Testis (tissue), 2 donors: ENCODE data around the gene LRRC47.

Source experiments
- CTCF ChIP-seq, 3 experiments: fragments of 450-650 bp in 2 of 3; fragments of 200-600 bp in 1 of 3; sonication (generic) in 1 of 3; IDR thresholded peaks; one replicate each; pipeline ENCODE4 v1.5.1; 2016 to 2019; ENCODE audit warnings: antibody characterized with exemption in 3 of 3, mild to moderate bottlenecking in 2 of 3, moderate library complexity in 1 of 3
- POLR2A ChIP-seq: fragments of 450-650 bp; IDR thresholded peaks from one replicate; pipeline ENCODE4 v1.6.1; 2017; ENCODE audit warnings: antibody characterized with exemption, mild to moderate bottlenecking, moderate library complexity

GRCh38 chr1:3762873-3763228 is 33.4 kb downstream of the LRRC47 start:
- TF ChIP-seq CTCF (IDR thresholded peaks at IDR 0.05) (no peak), POLR2A (no peak)
